HFFc6 (cell line): ENCODE measurements around the gene KCP. TPM values are rescaled to one million over a fixed set of nuclear protein-coding genes. Genes with fewer than 3 reads are reported as not detected.
A peak's percentile ranks its signal among the peaks of the same experiment; 100 is the strongest.

ENCODE experiments used
- DNase-seq: peaks from one replicate; pipeline ENCODE4 v3.0.0-alpha.2; 2018
- H3K27ac Mint-ChIP-seq: 2 replicates; pipeline ENCODE4 v1.8.0; 2020; ENCODE audit warnings: mild to moderate bottlenecking, mixed read lengths
- H3K27me3 Mint-ChIP-seq: 2 replicates; pipeline ENCODE4 v1.8.0; 2021; ENCODE audit warnings: mild to moderate bottlenecking, moderate library complexity, mixed read lengths; ENCODE audit not compliant: insufficient read depth
- H3K36me3 Mint-ChIP-seq: 2 replicates; pipeline ENCODE4 v1.8.0; 2021; ENCODE audit warnings: low read depth, mixed read lengths
- H3K4me1 Mint-ChIP-seq: 2 replicates; pipeline ENCODE4 v1.8.0; 2020; ENCODE audit warnings: low read depth, mixed read lengths
- H3K4me3 Mint-ChIP-seq: 2 replicates; pipeline ENCODE4 v1.8.0; 2020; ENCODE audit warnings: mild to moderate bottlenecking, moderate library complexity, mixed read lengths
- H3K9me3 Mint-ChIP-seq: 2 replicates; pipeline ENCODE4 v1.8.0; 2020; ENCODE audit warnings: mild to moderate bottlenecking, mixed read lengths
- total RNA-seq, 6 experiments: library from RNA; stranded (reverse); fragmentation: NEBNext Ultra II Directional; extraction: Animal tissue kit (Norgen Biotek cat#: 25700); gene quantifications; 2 replicates in 1 of 6; 3 replicates in 5 of 6; pipeline ENCODE4 v1.2.3, GENCODE V29; 2021
- TF ChIP-seq, protein P1 (sequence below): fragments of 200-600 bp; sonication (generic); IDR thresholded peaks from 2 replicates; pipeline ENCODE4 v1.5.0; 2021; ENCODE audit warnings: antibody characterized with exemption, mild to moderate bottlenecking

The KCP gene
- total RNA-seq, 6 experiments from 2014 or later = 0.05 to 0.07 TPM; not detected in 4

DNA sequence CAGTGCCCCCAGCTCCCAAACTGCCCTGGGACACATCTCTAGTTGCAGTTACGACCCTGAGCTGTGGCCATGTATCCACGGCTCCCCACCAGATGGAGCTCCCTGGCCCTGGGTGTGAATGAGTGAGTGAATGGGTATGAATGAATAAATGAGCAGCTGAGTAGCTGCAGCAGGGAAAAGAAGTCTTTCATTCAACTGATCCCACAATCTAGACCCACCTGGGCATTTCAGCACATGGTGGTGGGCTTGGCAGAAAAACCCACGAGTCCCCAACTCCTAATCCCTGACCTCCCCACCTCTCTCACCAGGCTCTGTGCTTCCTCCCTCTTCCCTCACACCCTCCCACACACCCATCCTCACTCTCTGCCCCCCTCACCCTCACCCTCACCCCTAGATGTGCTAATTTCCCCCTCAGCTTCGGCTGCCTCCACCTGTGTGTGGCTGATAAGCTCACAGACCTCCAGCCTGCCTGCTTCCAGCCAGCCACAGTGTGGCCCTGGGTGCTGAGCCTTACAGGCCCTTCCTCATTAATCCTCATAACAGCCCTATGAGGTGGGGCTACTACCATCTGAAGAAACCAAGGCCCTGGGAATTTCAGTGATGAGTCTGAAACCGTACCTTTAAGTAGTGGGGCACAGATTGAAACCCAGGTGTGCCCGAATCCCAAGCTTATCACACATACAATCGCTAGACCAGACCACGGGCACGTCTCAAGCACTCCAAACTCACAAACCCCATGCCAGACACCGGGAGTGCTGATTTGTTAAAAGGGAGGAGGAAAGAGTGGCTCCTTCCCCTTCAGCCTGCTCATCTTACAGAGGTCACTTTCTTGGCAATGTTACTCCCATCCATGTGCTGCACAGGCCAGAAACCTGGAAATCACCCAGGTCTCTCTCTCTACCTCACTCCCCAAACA lies 50.1 kb downstream of the KCP start:
- H3K9me3 Mint-ChIP-seq = peaks cover 6% of the 10 kb centered on the region; the same call in 1 of the 2 replicates
- TF ChIP-seq, protein P1, sequence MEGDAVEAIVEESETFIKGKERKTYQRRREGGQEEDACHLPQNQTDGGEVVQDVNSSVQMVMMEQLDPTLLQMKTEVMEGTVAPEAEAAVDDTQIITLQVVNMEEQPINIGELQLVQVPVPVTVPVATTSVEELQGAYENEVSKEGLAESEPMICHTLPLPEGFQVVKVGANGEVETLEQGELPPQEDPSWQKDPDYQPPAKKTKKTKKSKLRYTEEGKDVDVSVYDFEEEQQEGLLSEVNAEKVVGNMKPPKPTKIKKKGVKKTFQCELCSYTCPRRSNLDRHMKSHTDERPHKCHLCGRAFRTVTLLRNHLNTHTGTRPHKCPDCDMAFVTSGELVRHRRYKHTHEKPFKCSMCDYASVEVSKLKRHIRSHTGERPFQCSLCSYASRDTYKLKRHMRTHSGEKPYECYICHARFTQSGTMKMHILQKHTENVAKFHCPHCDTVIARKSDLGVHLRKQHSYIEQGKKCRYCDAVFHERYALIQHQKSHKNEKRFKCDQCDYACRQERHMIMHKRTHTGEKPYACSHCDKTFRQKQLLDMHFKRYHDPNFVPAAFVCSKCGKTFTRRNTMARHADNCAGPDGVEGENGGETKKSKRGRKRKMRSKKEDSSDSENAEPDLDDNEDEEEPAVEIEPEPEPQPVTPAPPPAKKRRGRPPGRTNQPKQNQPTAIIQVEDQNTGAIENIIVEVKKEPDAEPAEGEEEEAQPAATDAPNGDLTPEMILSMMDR = peak; percentile 42; the same call in 1 of the 2 replicates
- DNase-seq = peak; percentile 64
- peak overlapping the region; percentile 63 for H3K27ac Mint-ChIP-seq
- H3K4me3 Mint-ChIP-seq = peak overlapping the region; percentile 7; the same call in 1 of the 2 replicates
- peaks cover 32% of the 10 kb centered on the region for H3K36me3 Mint-ChIP-seq
- H3K4me1 Mint-ChIP-seq = peaks cover 47% of the 10 kb centered on the region
- H3K27me3 Mint-ChIP-seq = peaks cover 41% of the 10 kb centered on the region

DNA sequence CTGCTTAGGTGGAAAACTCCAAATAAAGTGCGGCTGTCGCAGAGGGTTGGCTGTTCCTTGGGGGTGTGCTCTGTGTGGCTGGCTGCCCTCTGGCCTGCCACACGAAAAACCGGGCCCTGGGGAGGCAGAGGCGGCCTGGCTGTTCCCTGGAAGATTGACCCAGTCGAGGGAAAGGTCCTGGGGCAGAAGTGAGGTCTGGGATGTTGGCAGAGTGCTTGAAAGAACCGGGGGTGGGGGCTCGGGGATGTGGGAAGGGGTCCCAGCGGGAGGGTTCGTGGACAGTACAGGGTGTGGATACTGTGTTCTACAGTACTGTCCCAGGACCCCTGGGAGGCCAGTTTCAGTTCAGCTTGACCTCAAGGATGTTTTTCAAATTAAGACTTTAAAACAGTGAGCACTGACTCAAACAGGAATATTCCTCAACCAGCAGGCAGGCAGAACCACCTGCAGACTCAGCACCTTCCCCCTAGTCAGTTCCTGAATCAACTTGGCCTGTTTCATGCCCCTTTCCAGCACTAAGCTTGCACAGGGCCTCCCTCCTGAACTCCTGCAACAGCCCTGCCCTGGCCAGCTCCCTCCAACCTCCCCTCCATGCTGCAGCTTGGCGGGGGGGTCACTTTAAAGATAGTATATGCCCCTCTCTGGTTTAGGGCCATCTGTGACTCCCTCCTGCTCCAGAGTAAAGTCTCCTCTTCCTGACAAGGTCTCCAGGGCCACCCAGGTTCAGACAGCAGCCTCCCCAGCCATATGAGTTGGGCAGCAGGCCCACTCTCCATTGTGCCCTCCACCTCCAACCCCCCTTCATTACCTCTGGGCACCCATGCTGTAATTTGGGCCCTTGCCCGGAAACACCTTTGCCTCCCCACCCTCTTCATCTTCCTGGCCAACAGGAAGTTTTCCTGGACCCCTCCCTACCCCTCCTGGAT lies 51.0 kb downstream of the KCP start:
- Mint-ChIP-seq H3K36me3 (peaks cover 31% of the 10 kb centered on the region; the same call in 1 of the 2 replicates), H3K27ac (peak overlapping the region; percentile 63), H3K9me3 (peaks cover 6% of the 10 kb centered on the region; the same call in 1 of the 2 replicates), H3K4me3 (no peak overlapping the region; the same call in 1 of the 2 replicates), H3K4me1 (peaks cover 38% of the 10 kb centered on the region), H3K27me3 (peaks cover 38% of the 10 kb centered on the region)
- TF ChIP-seq, protein P1 = no peak
- no peak for DNase-seq

- H3K27ac Mint-ChIP-seq = peak overlapping the region; percentile 63
- peaks cover 39% of the 10 kb centered on the region for H3K27me3 Mint-ChIP-seq
- peaks cover 31% of the 10 kb centered on the region; the same call in 1 of the 2 replicates for H3K36me3 Mint-ChIP-seq
- H3K4me3 Mint-ChIP-seq = no peak overlapping the region
- H3K9me3 Mint-ChIP-seq = peaks cover 6% of the 10 kb centered on the region; the same call in 1 of the 2 replicates
- TF ChIP-seq, protein P1 = no peak
- no peak for DNase-seq
- H3K4me1 Mint-ChIP-seq = peaks cover 33% of the 10 kb centered on the region
These were observed 51.9 kb downstream of the KCP start for GRCh38 chr7:128858380-128859231.

DNA sequence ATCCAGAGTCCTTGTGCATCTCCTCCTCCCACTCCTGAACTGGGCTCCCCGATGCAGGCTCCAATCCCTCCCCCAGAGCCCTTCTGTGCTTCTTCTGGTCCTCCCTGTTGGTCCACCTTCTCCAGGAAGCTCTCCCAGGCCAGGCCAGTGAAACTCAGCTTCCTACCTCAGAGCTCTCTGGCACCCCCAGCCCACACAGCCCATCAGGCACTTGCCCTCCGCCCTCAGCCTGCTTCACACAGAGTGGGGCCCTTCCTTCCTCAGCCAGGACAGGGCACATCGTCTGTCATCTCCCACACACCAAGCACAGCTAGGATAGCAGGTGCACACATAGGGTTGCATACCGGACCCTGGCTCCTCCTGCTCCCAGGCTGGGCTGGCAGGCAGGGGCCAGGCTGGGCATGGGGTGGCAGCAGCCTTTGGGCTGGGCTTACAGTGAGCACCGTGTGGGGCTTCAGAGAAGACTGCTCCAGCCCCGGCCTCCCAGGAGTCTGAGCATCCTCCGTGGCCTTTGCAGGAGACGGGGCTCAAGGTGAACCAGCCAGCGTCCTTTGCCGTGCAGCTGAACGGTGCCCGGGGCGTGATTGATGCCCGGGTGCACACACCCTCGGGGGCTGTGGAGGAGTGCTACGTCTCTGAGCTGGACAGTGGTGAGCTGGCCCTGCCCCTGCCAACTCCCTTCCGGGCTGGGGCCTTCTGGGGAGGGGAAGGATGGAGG lies 54.3 kb downstream of the KCP start:
- no peak for DNase-seq
- peaks cover 21% of the 10 kb centered on the region; the same call in 1 of the 2 replicates for H3K36me3 Mint-ChIP-seq
- H3K9me3 Mint-ChIP-seq = no peaks in the 10 kb centered on the region; the same call in 1 of the 2 replicates
- TF ChIP-seq, protein P1 = no peak
- peaks cover 22% of the 10 kb centered on the region for H3K4me1 Mint-ChIP-seq
- H3K27me3 Mint-ChIP-seq = peaks cover 30% of the 10 kb centered on the region
- H3K27ac Mint-ChIP-seq = peak overlapping the region; percentile 36; the same call in 1 of the 2 replicates
- H3K4me3 Mint-ChIP-seq = no peak overlapping the region
